Iris pigment epithelial cell (primary cell): ENCODE data around the gene SARS1.
"Not testable (repeated sequence)": the region's sequence is repeated elsewhere in the genome, so short reads cannot be mapped to it uniquely, and the experiment has no call there.

Source experiments
- DNase-seq: peaks from one replicate; pipeline ENCODE4 v3.0.0-alpha.2; 2011; ENCODE audit warnings: low read depth

SARS1 gene

DNA sequence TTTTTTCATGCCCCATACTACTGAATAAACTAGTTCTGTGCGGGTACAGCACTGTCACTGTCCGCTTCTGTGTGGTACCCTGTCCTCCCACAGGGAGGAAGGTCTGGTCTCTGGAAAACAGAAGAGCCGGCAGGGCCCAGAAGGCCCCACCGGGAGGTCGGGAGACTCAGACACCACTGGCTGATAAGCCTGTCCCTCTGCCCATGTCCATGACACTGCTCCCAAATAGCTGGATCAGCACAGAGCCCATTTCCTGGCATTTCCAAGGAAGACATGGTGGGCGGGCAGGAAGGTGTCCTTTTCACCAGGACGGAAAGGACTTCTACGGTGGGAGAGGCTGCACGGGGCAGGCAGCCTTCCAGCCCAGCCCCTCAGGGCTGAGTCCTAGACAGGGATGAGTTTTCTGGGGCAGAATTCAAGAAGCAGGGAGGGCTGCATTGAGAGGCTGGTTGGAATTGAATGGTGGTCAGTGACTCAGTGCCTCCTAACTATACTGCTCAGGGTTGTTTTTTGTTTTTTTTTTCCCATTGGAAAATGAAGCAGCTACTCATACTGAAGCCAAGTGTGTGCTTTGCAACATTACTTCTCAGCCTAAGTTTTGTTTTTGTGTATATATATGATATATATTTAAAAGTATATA is 62.1 kb downstream of the SARS1 start:
- no peak for DNase-seq

DNA sequence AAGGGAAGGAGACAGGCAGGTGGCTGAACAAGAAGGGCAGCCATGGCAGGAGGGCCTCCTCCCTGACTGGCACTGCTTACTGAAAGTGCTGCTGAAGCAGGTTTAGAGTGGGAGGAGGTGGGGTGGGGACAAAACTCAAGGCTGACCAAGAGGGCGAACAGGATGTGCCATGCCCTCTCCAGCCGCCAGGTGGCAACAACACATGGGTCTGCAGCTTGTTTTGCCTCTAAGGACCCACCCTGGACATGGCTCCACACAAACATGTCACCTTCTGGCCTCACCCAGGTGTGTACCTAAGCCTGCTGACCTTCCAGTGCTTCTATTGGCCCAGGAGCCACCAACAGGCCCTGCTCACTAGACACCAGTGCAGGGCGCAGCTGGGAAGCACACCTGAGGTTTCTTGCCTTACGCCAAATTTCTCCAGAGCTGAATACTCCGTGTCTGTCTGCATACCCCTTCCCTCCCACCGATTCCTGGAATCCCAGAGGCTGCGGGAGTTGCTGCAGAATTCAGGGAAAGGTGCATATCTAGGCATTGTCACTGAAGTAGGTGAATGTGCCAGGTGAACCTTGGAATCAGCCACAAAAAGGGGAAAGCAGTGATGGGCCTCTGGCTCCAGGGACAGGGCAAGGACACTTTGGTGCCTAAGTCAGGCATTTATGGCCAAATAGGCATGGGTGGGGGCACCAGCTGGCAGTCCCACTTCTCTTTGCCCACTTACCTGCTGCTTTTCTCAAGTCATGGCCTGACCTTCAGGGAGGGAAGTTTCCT is 63.9 kb downstream of the SARS1 start:
- peak; percentile 63 for DNase-seq

DNA sequence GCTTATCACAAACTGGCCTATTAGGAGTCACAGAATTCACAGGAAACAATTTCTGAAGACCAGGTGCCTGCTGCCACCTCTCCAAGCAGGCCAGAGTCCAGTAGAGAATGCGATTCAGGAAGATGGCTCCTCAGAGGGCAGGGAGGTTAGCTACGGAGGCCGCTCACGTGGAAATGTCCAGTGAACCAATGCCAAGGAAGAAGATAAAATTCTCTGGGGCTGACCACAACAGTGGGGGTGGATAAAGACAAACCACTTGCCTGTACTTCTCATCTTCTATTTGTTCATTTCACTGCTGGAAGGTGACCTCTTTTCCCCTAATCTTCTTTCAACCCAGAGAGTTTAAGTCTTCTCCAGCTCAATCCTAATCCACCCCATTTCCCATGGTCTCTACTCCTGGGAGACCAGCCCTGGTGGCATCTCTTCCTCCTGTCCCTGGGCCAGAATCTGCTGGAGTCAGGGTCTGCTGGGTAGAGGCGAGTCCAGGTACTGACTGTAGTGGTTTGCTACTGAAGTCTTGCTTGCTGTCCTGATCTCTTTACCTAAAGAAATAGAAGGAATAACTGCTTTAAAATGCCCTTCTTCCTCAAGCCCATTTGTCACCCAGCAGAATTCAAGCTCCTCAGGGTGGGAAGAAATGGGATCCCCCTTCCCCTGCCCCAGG is 66.0 kb downstream of the SARS1 start:
- peak; percentile 20 for DNase-seq

DNA sequence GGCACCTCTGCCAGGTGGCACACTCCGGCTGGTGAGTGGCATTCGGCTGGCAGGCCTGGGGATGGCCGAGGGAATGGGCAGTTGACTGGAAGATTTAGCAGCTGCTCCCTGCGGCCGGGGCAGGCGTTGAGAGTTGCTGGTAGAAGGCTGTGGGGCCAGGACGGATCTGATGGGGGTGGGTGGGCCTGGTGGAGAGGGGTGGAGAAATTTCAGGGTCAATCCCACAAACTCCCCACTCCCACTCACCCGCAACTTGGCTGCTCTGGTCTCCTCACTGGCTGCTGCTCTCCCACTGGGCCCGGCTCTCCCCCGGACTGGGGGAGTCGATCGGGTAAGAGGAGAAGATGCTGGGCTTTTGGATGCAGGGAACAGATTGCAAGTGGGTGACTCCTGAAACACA is 67.1 kb downstream of the SARS1 start:
- DNase-seq = no peak

DNA sequence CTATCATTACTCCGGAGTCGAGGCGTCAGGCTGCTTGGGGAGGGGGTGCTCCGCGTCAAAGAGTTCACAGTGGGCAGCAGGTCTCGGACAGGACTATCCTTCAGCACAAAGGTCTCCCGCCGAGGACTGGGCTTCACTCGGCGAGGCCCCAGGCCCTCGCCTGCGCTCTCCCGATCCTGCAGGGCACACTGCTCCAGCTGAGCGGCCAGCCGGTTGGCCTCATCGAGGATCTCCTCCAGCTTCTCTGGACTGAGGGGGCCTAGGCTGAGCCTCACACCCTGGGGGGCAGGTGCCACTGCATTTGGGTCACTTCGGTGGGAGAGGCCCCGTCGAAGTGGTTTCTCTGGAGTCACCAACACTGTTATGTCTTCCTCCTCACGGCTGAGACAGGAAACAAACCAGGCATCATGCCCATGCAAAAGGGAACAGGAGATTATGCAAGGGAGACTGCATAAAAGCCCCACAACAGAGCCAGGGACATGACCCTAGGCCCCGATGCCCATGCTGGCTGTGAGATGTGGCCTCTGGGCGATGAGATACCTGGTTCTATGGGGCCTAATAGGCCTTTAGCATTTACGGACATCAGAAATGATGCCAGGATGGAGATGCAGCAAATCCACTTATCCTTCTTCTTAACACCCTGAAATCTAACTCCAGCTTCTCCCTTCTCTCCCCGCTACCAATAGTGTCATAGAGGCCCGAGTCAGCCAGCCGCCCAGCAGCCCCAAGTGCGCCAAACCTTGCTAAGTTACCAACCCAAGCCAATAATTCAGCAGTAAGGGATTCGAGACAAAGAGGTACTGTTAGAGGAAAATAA is 68.2 kb downstream of the SARS1 start:
- DNase-seq = peak; percentile 20

DNA sequence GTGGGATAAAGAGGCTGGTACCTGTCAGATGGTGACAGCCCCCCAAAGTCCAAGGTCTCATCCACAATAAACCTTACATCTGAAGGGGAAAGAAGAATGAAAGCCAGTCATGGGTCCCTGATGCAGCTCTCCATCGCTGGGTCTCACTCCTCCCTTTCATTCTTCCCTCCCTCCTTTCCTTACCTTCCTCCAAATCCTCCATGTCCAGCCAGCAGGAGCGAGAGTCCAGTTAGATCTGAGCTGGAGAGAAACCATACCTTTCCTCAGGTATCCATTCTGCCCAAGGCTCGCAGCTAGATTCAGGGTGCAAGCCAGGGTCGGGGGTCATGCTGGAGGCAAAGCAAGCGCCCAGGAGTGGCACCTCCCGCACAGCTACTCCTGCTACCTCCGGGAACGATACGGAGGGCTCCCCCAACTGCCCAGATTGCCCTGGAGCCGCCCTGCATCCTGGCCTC is 68.8 kb downstream of the SARS1 start:
- no peak for DNase-seq

DNA sequence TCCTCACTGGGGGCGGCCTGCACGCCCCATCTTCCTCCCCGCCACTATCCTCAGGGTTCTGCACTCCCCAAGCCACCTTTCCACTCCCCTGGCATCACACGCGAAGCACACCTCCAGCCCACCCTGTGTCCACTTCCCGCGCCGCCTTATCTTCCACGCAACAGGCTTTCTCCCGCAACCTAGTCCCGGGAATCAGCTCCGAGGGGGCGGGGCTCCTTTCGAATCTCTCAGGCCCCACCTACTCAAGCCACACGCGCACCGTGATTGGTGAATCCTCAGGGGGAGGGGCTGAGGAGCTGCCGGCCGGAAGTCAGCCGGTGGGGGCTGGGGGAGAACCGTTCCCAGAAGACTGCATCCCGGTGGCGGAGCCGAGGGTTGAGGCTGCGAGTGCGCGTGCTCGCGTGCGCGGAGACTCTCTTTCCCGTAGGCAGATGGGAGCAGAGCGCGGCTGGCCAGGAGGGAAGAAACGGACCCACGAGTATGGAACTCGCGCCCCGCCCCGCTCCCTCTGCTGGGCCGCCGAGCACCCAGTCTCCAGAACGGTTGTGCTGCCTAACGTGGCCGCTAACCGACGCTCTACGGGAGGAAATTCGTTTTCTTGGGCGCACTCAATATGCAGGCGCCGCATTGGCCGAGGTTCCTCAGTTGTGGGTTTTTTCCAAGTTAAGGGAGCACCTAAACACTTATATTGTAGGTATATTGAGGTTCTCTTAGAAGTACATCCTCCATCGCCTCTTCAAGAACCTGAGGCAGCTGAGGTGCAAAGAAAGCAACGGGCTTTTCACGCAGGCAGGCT is 69.4 kb downstream of the SARS1 start, which contains the start of gene PSRC1:
PSRC1 (minus strand) TSS at position 194 of the 796 bp plus-strand sequence.
- peak; percentile 95 for DNase-seq

DNA sequence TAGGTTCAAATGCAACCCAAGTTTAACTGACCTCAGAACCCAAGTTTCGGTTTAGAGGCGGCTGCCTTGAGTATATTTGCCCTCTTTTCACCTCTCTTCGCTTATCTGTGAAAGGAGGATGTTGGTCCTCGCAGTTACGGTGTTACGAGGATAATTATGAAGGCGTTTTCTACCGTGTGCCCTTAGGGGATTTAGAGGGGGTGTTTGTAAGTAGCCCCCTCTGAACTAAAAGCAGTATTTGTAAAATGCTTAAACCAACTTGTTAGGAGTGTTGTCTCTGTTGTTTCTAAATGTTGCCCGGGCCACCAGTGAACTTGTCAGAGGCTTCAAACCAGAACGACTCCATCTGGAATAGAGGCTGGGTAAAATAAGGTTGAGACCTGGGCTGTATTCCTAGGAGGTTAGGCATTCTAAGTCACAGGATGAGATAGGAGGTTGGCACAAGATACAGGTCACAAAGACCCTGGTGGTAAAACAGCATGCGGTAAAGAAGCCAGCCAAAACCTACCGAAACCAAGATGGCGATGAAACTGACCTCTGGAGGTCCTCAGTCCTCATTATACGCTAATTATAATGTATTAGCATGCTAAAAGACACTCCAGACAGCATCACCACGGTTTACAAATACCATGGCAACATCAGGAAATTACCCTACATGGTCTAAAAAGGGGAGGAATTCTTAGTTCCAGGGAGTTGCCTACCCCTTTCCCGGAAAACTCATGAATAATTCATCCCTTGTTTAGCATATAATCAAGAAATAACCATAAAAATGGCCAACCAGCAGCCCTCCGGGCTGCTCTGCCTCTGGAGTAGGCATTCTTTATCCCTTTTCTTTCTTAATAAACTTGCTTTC is 70.3 kb downstream of the SARS1 start:
- no peak for DNase-seq

DNA sequence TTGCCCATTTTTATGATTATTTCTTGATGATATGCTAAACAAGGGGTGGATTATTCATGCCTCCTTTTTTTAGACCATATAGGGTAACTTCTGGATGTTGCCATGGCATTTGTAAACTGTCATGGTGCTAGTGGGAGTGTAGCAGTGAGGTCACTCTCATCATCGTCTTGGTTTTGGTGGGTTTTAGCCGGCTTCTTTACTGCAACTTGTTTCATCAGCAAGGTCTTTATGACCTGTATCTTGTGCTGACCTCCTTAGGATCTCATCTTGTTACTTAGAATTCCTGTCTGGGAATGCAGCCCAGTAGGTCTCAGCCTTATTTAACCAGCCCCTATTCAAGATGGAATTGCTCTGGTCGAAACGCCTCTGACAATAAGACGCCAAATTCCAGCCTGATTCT is 73.0 kb downstream of the SARS1 start:
- DNase-seq = not testable (repeated sequence)
